ENCODE data around the gene REEP3.

REEP3 gene

GRCh38 chr10:63515002-63515763 is 6.0 kb upstream of the REEP3 start:
- no peak for DNase-seq

- DNase-seq = no peak
Observed at GRCh38 chr10:63516207-63516606, 5.0 kb upstream of the REEP3 start.

GRCh38 chr10:63518690-63519288 is 2.4 kb upstream of the REEP3 start:
- no peak for DNase-seq

GRCh38 chr10:63521416-63522276 is 445 bp downstream of the REEP3 start:
- DNase-seq = peak; percentile 52

- peak; percentile 23 for DNase-seq
Observed at GRCh38 chr10:63522277-63522687, 1.1 kb downstream of the REEP3 start.

GRCh38 chr10:63522995-63523394 is 1.8 kb downstream of the REEP3 start:
- no peak for DNase-seq

- DNase-seq = no peak
Observed at GRCh38 chr10:63525021-63525420, 3.8 kb downstream of the REEP3 start.

- no peak for DNase-seq
Observed at GRCh38 chr10:63527401-63527800, 6.2 kb downstream of the REEP3 start.

- DNase-seq = no peak
Observed at GRCh38 chr10:63528084-63528744, 7.0 kb downstream of the REEP3 start.

GRCh38 chr10:63530409-63530808 is 9.2 kb downstream of the REEP3 start:
- no peak for DNase-seq

GRCh38 chr10:63534723-63535122 is 13.5 kb downstream of the REEP3 start:
- no peak for DNase-seq

- no peak for DNase-seq
Observed at GRCh38 chr10:63536698-63537097, 15.5 kb downstream of the REEP3 start.

GRCh38 chr10:63537536-63537935 is 16.3 kb downstream of the REEP3 start:
- no peak for DNase-seq

GRCh38 chr10:63539377-63539776 is 18.2 kb downstream of the REEP3 start:
- no peak for DNase-seq

- no peak for DNase-seq
Observed at GRCh38 chr10:63539994-63540393, 18.8 kb downstream of the REEP3 start.

GRCh38 chr10:63542835-63543575 is 21.8 kb downstream of the REEP3 start:
- no peak for DNase-seq

GRCh38 chr10:63543576-63543962 is 22.4 kb downstream of the REEP3 start:
- DNase-seq = no peak

- no peak for DNase-seq
Observed at GRCh38 chr10:63544418-63544817, 23.2 kb downstream of the REEP3 start.

- DNase-seq = no peak
Observed at GRCh38 chr10:63547628-63548360, 26.6 kb downstream of the REEP3 start.

- DNase-seq = no peak
Observed at GRCh38 chr10:63548860-63549259, 27.7 kb downstream of the REEP3 start.

- no peak for DNase-seq
Observed at GRCh38 chr10:63549810-63550209, 28.6 kb downstream of the REEP3 start.

GRCh38 chr10:63553031-63553430 is 31.8 kb downstream of the REEP3 start:
- DNase-seq = no peak
